IPS DF 4.7 (cell line): ENCODE results near the gene RBMS3.
"Not testable (repeated sequence)": the region's sequence is repeated elsewhere in the genome, so short reads cannot be mapped to it uniquely, and the experiment has no call there.

Experiments used
- DNase-seq: peaks from one replicate; pipeline ENCODE4 v3.0.0-alpha.2; 2013; ENCODE audit warnings: low spot score; ENCODE audit errors: extremely low read depth

RBMS3 gene

DNA sequence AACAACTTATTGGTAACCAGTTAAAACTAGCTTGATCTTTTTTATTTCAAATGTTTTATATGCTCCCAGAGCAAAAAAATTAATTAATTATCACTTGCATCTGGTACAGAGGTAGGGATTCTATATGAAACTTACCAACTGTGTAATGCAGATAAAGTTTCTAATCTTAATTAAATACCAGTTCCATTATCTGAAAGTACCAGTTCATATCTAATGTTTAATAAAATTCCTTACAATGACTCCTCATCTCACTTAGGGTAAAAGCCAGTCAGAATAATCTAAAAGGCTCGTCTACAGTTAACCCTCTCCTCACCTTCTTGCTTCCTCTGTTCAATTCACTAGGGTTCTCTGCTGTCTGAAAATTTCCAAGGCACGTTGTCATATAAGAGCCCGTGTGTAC lies 384.8 kb downstream of the RBMS3 start:
- no peak for DNase-seq

DNA sequence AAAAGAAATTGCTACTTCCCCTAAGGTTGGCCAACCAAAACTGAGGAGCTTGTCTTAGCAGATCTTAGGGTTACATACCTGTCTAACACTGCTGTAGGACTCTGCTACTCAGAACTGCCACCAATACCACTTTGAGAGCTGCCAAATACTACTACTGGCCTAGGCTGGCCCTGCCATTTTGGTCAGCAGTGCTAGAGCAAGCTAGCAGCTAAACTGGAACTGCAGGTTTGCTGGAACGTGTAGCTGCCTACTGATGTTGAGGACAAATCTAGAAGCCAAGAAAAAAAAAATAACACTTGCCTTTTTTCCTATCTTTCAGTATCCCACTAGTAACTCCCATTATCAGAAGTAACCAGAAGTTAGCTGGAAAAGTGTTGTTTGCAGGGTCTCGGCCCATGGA lies 387.4 kb downstream of the RBMS3 start:
- DNase-seq = no peak

DNA sequence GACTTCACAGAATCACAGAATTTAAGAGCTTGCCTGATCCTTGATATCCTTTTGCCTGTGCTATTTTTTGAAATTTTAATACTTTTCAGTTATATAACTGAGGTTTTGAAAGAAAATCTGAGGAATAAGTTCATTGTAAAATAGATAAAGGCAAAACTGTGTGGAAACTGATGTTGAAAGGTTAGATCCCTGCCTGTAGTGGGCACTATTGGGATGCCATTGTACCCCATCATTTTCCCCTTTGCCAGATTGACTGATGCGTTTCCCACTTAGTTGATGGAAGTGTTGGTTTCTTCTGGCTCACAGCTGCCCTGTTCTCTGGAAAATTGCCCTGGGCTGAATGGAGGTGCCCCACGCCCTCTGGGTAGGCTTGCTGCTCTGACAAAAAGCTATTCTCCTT lies 387.9 kb downstream of the RBMS3 start:
- DNase-seq = no peak

DNA sequence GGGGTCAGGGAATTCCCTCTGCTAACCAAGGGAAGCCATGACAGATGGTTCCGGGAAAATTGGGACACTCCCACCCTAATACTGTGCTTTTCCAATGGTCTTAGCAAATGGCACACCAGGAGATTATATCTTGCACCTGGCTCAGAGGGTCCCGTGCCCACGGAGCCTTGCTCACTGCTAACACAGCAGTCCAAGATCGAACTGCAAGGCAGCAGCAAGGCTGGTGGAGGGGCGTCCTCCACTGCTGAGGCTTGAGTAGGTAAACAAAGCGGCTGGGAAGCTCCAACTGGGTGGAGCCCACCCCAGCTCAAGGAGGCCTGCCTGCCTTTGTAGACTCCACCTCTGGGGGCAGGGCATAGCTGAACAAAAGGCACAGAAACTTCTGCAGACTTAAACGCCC lies 389.6 kb downstream of the RBMS3 start:
- DNase-seq = not testable (repeated sequence)

DNA sequence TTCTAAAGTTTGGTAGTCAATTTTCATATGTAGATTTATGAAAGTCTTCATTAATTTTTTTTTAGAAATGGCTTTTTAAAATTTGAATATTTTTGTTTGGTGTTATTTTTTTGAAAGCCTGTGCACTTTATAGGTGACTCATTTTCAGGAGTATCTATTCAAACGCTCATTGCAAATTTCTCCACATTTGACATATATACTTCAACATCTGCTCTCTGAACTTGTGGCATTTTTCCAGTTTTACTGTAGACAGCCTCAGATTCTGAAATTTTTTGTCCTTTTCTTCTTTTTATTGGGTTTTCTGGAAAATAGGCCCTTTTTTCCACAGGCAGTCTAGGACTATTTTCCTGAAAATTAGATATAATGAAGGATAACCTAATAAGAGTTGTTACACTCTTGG lies 396.6 kb downstream of the RBMS3 start:
- no peak for DNase-seq

DNA sequence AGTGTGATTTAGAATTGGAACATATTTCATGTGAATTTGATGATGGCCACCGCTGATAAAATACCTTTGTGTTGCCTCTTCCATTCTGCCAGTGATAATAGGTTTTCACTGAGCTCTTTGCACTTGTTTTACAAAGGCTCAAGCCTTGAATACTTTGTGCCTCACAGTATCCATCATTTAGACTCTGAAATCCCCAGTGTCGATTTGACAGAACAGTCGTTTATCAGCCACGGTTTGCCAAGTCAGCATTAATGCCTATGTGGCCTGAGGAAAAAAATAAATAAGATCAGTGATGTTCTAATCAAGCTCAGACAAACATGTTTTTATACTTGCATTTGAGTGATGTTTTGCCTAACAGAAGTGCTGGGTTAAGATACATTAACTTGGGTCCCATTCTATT lies 399.1 kb downstream of the RBMS3 start:
- no peak for DNase-seq

DNA sequence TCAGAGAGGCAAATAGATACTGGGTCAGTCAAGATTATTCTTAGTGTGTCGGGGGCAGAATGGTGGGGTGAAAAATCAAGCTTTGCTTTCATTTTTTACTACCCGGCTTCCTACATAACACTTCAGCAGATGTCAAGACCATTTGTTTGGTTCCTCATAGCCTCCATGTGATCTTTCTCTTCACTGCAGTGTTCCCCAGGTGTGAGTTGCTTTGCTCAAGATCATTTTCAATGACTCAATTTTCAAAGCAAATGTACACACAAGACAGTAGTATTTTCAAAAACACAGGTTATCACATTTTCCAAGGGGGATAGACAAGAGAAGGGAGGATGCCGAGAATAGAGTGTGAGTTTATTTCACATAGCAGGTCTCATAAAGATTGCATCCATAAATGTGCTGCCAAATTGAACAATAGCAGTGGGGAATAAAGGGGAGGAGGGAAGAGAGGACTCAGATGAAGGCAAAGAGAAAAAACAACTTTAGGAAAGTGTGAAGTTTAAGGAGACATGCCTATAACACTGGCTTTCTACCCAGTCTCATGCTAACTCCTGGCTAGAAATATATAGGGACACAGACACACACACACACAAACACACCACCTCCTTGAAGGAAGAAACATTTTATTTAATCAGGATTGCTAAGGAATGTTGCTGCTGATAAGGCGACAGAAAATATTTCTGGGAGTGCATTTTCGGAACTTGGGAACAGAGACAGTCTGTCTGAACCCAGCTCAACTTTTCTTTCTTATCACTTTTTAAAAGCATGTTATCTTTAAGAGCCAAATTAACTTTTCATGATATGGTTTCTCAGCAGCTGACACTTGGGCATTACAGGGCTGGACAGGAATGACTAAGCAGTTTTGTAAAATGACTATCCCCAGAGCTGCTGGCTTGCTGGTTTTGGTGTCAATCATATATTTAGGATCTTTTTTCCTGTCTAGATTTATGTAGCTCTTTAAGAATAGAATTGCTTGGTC lies 402.4 kb downstream of the RBMS3 start:
- no peak for DNase-seq

DNA sequence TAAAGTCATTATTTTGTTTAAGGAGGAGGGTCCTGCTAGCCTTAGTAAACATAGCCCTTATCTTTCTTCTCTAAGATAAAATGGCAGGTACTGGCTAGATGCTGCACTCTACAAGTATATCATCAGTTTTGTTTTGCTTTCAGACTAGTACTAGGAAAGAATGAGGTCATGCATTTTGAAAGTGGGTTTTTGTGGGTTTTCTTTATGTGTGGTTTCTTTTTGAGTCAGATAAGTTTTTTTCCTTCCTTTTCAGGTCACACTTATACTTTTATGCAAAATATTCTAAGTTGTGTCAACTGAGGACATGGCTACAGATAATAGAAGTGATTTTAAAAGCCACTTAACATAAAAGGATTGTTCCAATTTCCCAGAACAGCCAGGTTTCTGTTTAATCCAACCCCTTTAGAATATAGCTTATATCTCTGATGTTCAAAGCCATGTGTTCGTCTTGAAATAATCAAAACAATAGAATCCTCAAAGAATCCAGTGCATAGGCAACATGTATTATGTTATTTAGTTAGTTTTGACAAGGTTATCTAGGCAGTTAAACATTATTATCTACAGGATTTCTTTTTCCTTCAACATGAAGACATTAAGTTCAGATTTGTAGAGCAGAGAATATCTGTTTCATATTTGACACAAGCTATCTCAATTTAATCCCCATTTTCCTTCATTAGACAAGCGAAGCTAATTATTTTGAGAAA lies 406.2 kb downstream of the RBMS3 start:
- no peak for DNase-seq

DNA sequence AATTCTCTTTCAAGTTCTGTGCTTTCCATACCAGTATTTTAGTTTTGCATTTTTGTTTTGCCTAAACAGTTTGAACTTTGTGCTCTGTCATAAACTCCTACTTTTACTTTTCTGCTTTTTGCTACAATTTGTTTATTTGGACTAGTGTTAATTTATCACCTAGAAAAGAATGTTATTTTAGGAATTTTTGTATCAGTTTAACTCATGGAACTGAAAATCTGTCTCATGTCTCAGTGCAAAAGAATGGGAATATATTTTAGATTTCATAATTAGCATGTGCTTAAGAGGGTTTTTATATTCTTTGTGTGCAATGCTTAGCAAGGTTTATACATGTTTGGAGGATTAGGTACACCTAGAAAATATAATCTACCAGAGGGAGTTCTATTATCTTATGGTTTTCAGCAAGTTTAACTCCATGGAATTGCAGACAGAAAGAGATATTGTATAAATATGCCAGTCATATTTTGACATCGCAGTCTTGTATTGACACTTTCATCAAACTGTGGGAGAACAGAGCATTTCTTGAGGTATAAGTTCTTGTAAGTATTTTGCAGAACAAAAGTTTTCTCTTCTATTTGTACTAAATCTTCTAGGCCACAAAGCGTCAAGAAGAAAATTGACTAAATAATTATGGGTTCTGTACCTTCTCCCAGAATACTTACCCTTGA lies 409.9 kb downstream of the RBMS3 start:
- no peak for DNase-seq

DNA sequence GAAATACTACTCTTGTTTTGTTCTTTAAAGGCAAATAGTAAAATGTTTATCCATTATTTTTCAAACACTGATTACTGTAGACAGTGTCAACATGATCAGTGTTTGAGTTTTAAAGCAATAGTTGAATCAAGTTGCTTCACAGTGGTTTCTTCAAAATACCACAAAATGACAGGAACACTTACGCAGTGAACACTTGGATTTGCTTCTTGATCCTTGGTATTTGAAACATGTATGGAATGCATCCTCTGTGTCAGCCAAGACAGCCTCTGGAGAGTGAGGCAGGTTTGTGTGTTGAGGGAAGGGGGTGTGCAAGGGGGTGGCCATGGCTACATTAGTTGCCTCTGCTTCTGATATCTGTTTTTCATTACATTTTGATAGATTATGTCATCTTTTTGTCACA lies 413.0 kb downstream of the RBMS3 start:
- DNase-seq = peak; percentile 22

DNA sequence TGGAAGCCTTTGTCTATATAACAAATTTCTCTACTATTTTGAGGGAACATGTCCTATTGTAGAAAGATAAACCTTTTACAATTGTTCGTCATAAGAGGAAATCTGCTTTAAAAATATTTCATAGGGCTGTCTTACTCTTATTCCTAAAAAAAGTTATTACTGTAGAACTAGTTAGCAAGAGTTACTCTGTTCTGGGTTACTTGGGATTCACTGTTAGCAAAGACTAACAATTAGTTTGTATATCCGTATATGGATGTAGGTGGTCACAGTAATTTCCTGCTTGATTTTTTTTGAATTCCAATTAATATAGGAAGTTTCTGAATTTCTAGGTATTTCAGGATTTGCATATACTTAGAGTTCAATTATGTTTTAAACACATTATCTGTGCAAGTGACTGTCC lies 413.5 kb downstream of the RBMS3 start:
- no peak for DNase-seq

DNA sequence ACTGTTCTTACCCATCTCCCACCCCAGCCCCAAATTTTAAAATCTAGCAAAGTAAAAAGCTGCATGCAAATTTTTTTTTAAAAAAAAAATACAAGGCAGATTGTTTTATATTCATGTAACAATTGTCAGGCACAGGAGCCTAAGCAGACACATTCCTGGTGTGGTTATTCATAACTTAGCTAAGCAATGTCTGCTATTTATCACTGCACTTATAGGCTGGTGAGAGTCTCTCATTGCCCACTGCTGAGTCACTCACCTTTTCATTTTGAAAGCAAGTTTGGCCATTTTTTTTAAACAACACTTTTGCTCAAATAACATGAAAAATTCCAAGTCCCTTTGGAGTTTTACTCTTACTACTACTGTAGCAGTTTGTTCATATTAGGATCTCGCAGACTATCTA lies 413.9 kb downstream of the RBMS3 start:
- no peak for DNase-seq

DNA sequence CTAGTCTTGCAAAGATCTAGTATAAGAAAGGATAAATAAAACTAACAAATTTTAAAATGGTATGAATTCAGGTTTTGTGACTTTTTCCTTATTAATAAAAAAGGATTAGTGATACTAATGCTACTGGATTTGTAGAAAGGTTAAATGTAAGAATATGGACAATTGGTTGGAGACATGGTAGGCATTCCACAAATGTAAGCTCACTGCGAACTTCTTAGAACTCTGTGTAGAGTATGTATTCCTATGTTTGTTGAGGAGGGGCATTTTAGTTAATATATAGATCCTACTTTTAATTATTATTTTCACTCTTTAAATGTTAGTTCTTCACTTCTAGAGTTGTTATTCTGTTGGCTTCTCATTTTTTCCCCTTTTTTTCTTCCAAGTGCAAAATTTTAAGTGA lies 414.3 kb downstream of the RBMS3 start:
- DNase-seq = no peak

DNA sequence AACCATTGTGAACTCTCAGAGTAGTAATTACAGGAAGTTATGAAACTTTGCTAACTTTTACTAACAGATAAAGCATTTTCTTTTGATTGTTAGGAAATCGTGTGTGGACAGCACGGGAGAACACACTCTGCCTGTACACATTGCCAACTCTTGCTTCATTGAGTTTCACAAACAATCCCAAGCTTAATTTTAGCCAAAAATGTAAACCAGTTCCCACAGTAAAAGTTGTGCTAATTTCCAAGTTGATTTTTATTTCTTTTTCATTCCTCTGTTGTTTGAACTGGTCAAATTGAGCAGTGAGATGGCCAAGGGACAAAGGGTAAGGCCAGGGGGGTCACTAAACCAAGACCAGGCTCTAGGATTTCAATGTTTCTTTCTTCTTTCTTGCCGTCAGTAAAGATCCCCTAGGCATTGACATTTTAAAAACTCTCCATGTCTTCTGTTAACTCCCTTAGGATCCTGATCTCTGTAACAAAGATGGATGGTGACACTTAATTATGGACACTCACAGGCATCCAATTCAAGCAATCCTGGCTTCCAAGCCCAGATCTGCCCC lies 414.9 kb downstream of the RBMS3 start:
- DNase-seq = no peak

DNA sequence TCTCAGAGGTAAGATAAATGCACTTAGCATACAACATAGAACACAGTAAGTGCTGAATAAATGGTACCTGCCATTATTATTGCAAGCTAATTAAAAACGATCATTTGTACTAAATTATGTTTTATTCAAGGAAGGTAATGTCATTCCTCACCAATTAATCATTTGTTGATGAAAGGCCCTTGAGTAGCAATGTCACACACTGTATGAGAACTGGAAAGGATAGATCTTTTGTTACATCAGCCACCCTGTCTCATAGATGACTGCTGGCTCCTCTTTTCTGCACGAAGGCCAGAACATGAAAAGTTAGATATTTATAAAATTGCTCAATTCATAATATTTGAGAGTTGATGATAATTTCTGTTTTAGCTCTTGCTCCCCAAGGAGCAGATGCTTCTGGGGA lies 415.4 kb downstream of the RBMS3 start:
- DNase-seq = no peak

DNA sequence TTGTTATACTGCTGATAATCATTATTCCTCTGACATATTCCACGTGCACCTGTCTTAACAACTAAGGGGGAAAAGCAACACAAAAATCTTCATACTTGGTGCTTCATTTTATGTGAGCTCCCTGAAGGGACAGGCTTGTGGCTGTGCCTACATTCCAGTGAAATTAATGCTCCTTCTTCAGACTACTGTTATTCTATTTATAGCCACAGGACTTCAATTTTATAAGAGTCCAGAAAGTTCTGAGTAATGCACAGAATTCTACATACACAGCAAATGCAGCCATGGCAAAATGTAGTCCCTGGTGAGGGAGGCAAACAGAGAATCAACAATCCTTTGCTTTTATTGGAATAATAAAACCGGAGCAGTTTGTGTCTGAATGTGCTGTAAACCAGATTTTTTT lies 417.1 kb downstream of the RBMS3 start:
- no peak for DNase-seq

DNA sequence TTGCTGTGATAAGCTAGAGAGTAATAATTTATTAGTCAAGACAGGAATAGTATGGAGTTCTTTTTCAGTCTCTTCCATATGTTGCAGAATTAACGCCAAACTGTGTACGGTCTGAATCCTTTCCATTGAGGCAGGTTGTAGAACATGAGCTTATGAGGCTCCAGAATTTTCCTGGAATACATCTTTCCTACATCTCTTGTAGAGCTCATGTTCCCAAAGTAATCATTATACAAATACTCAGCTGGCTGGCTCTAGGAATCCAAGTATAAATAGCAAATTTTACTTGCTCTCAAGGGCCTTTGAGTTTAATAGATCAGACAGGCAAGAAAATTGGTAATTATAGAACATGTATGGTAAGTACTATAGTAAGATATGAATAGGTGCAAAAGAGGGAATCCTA lies 419.4 kb downstream of the RBMS3 start:
- no peak for DNase-seq

DNA sequence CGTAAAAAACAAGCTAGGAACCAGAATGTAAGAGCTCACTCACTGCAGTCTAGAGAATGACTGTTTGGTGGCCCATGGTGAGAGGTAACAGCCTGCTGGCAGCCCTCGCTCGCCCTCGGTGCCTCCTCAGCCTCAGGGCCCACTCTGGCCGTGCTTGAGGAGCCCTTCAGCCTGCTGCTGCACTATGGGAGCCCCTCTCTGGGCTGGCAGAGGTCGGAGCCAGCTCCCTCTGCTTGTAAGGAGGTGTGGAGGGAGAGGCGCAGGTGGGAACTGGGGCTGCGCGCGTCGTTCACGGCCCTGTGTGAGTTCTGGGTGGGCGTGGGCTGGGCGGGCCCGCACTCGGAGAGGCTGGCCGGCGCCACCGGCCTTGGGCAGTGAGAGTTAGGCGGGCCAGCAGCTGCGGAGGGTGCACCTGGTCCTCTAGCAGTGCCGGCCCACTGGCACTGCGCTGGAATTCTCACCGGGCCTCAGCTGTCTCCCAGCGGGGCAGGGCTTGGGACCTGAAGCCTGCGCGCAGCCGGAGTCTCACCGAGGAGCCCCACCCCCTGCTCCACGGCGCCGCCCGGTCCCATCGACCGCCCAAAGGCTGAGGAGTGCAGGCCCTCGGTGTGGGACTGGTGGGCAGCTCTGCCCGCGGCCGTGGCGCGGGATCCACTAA lies 420.6 kb downstream of the RBMS3 start:
- DNase-seq = no peak

DNA sequence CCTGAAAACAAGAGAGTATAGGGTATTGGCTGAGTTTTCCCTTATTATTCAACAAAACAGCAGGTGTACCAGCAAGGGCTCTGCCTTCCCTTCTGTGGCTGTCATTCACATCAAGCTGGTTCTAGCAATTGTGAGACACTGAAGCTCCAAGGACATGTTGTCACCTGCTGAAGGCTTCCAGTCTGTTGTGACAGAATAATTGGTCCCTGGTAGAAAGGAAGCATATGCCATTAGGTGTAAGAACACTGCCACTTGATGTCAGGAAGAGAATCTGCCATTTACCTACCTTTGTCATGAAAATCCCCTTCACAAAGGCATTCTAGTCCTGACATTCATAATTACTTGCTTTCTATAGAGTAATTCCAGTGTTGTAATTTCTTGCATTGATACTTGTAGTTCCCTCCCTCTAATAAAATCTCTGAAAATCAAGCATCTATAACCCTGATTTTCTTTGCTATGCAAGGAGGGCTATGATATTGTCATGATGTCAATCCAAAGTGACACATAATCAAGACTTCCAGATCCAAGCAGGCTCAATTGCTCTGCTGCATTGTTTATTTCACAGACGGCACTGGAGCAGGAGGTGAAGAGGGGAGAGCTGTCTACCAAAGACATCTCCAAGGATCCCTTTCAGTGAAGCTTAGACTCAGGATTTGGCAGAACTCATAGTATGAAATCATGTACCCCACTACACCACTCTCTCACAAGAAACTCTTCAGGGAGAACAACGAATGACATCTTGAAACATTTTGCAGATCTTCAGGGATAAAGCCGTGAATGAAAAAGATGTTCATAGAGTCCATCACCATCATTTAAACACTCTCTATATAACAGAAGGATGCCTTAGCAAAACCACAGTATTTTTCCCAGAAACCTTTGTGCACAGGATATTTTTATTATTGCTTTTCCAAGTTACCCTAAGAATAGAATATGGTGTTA lies 425.3 kb downstream of the RBMS3 start:
- DNase-seq = no peak

DNA sequence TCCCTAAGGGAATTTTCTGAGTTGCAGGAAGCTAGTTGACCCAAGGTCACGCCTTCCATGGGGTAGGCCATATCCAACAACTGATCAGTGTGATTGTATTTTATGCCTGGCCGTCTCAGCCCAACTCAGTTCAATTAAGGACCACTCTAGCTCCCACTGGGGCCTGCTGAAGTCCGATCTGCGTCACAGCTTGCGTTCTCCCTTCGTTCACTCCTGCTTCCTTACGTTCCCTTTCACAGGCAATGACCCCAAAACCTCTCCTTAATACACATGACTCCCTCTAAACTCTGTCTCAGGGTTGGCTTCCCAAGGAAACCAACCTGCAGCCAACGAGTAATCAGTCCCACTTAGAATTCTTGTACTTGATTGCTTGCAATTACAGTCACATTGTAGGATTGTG lies 428.0 kb downstream of the RBMS3 start:
- no peak for DNase-seq
